Glomerular visceral epithelial cell (primary cell): Measurements from ENCODE around the gene IGSF3.
"Not testable (repeated sequence)": the region's sequence is repeated elsewhere in the genome, so short reads cannot be mapped to it uniquely, and the experiment has no call there.

ENCODE experiments used
- DNase-seq: peaks from one replicate; pipeline ENCODE4 v3.0.0-alpha.2; 2016; ENCODE audit errors: extremely low spot score

The IGSF3 gene

DNA sequence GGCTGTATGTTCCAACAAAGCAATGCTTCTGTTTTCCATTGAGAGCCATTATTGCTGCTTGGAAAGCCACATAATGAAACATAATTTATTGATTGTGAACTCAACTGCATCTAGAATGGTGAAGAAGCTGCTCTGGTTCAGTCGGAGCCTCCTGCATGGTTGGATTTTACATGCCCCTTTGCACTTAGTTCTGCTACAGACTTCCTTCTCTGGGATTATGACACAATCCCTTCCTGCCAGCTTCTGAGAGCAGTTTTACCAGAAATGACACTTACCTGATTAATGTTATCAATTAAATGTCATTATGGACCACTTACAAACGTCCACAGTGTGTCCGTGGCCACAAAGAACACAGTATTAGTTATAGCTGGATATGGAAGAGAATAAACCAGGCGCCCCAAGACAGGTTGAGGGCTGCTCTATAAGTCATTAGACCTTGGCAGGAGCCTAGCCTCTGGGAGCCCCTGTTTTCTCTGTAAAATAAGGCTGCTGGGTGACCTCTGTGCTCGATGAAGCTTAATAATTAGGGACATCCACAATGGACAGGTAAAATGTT is 89.7 kb downstream of the IGSF3 start:
- no peak for DNase-seq

DNA sequence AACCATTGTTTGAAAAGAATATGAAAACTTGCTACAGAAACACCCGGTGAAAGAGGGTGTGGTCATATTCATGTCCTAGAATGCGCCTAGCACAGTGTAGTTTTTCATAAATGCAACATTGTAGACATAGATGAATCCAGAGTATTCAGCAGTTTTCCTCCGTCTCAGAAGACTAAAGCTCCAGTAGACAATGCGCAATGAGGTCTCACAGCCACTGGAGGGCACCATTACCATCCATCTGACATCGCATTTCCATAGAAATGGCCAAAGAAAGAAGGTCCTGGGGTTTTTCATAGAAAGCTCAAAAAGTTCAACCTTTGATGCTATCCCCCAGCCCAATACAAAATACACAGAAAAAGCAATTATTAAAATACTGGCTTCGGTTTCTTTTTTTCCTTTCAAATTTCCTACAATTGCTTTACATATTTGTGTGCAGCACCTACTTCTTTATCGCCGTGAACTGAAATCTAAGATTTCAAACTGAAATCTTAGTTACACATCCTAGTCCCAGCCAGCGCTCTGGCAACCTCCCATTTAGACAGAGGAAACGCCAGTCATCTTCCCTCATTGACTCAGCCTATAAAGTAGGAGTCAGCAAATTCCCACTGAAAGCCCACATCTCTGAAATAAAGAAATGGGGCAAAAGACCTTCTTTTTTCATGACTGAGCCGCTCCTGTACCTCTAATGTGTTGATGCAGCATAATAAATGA is 92.8 kb downstream of the IGSF3 start:
- peak; percentile 62 for DNase-seq

- peak; percentile 50 for DNase-seq
Observed at GRCh38 chr1:116573431-116574095, 94.0 kb downstream of the IGSF3 start.

GRCh38 chr1:116572771-116573430 is 94.6 kb downstream of the IGSF3 start:
- no peak for DNase-seq

DNA sequence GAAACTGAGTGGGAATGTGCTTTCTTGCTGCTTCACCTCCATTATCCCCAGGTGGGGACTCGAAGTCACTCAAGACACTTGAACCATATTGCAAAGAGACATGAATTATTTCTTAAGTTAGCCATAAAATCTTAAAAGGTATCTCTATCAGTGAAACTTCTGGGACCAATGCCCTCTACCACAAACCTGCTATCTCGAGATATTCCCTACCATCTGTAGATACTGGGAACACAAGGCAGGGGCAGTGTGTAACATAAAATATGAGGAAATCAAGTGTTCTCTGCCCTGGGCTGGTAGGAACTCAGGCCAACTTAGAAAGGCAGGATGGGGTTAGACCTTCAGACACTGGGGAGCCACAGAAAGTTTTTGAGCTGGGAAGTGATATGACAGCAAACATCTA is 95.4 kb downstream of the IGSF3 start:
- DNase-seq: no peak

- DNase-seq: peak; percentile 26
Observed at GRCh38 chr1:116571215-116571919, 96.2 kb downstream of the IGSF3 start.

DNA sequence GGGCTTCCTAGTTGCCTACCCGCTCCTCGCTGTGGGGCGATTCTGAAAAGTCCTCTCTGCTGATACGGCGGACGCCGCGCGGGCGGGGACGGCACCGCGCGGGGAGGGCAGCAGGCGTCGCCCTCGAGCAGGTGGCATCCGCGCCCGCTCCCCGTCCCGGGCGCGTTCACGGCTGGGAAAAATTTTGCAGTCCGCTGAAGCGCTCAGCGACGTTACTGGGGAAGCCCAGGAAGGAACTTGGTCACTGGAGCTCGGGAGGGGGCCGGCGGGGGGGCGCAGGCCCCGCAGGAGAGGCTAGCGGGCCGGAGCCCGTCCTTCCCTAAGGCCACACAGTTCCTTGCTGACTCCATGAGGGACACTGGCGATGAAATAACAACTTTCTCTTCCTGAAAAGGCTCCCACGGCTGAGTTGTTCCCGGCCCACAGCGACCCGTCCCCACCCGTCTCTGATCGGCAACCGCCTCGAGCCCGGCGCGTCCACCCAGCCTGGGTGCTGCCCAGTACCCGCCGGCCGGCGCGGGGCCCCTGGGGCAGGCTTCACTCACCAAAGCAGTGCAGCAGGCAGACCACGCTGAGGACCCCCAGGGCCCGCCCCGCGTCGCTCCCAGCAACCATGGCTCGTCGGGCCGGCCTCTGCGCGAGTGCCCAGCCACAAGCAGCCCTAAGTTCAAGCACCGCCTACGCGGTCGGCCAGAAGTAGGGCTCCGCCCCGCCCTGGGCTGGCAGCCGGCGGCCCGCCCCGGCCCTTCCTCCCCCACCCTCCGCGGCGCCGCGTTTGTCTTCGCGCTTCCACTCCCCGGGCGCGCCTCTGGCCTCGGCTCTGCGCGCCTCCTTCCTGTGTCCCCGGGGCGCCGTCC is 96.9 kb downstream of the IGSF3 start, which contains the start of gene CD58:
CD58 (minus strand) TSS at position 669 of the 857 bp plus-strand sequence; CDS start at position 615, 54 bp downstream.
- DNase-seq: peak; percentile 91

- peak; percentile 50 for DNase-seq
Observed at GRCh38 chr1:116569776-116570357, 97.7 kb downstream of the IGSF3 start.

GRCh38 chr1:116569381-116569670 is 98.2 kb downstream of the IGSF3 start:
- DNase-seq: no peak

DNA sequence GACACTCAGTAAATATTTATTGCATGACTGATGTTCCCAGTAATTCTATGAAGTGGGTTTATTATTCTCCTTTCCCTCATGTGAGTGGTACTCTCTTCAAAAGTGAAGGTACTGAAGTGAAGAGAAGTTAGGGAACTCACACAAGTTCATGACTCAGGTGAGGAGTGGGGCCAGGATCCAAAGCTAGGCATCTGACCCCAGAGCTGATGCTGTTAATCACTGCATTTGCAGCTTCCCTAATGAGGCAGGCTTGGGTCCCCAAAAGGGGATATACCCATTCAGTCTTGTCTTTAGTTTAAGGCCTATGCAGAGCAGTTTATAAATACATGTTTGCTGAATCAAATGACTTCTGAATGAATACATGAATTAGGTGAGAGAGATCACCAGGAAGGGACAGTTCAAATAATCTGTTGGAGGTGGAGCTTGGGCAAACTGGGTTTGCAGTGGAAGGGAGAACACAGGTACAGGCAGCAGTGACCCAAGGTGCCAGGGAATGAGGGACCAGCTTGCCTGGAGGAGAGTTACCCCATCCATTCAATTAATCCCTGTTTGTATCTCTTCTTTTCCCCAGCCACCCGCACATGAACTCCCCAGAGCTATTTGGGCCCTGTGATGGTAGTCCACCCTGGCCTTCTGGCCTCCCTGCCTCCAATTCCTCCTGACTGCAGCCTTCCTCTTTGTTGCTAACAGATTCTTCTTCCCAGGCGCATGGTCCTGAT is 98.7 kb downstream of the IGSF3 start:
- DNase-seq: no peak

DNA sequence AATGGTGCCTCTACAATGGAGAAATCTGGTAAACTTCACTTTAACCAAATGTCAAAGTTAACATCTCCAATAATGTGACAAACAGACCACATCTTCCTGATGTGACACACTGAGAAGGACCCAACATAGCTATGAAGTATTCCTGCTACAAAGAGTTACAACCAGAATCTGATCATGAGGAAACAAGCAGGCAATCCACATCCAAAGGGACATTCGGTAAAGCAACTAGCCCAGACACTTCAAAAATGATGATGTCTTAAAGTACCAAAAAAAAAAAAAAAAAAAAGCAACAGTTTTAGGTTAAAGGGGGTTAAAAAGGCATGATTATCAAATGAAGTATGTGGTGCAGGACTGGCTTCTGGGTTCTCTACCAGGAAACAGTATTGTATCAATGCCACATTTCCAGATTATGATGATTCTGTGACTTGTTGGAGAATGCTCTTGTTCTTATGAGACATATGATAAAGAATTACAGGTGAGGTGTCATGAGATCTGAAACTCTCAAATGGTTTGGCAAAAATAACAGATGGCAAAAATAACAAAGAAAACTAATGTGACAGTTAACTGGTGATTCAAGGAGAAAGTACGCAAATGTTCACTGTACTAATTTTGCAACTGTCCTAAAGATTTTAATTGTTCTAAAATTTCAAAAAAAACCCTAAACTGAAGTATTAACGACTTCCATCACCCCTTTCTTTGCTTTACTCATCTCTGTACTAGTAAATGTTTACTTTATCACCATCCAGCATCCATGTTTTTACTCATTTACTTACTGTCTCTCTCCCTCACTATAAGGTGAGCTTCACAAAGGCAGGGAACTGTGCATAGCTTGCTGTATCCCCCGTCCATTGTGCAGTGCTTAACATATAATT is 99.5 kb downstream of the IGSF3 start:
- DNase-seq: no peak

GRCh38 chr1:116565222-116565621 is 102.3 kb downstream of the IGSF3 start:
- no peak for DNase-seq

DNA sequence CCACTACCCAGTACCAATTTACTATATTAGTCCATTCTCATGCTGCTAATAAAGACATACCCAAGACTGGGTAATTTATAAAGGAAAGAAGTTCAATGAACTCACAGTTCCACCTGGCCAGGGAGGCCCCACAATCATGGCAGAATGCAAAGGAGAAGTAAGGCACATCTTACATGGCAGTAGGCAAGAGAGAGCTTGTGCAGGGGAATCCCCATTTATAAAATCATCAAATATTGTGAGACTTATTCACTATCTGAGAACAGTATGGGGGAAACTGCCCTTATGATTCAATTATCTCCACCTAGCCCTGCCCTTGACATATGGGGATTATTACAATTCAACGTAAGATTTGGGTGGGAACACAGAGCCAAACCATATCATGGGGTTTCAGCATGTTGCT is 103.1 kb downstream of the IGSF3 start:
- DNase-seq: no peak

GRCh38 chr1:116562465-116562864 is 105.1 kb downstream of the IGSF3 start:
- DNase-seq: not testable (repeated sequence)

GRCh38 chr1:116561563-116561962 is 106.0 kb downstream of the IGSF3 start:
- no peak for DNase-seq

- no peak for DNase-seq
Observed at GRCh38 chr1:116560704-116561490, 106.6 kb downstream of the IGSF3 start.

DNA sequence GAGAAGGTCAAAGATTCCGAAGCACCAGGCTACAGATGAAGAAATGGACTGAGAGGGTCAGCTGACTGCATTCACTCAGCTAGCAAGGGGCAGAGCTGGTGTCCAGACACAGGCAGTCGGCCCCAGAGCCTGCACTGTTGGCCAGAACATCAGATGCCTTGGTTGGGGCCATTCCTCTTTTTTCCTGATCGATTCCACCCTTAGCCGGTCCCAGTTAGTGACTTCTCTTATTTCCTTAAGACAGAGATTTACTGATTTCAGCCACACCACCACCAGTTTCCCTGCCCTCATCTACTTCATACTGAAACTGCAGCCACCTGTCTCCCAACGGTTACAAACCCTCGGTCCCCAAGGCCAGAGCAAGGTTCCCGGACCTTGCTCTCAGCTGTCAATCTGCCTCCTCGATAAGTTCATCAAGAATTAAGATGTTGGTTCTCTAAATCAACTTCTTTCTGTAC is 108.2 kb downstream of the IGSF3 start:
- DNase-seq: no peak

GRCh38 chr1:116558571-116558970 is 109.0 kb downstream of the IGSF3 start:
- no peak for DNase-seq
